HL-60 (cell line): ENCODE results near the gene GRK1.

Experiments
- CTCF ChIP-seq: IDR thresholded peaks from one replicate; pipeline ENCODE4 v1.5.1; 2011; ENCODE audit warnings: low read length, control low read depth, inconsistent platforms; ENCODE audit not compliant: insufficient read depth
- GABPA ChIP-seq: IDR thresholded peaks from 2 replicates; pipeline ENCODE4 v1.6.1; 2012; ENCODE audit warnings: low read depth
- POLR2AphosphoS5 ChIP-seq: IDR thresholded peaks from 2 replicates; pipeline ENCODE4 v1.6.1; 2012; ENCODE audit warnings: low read depth
- REST ChIP-seq: IDR thresholded peaks from 2 replicates; pipeline ENCODE4 v1.6.1; 2012; ENCODE audit warnings: low read depth; ENCODE audit not compliant: insufficient replicate concordance
- SPI1 ChIP-seq: IDR thresholded peaks from 2 replicates; pipeline ENCODE4 v1.6.1; 2012; ENCODE audit warnings: low read depth, mild to moderate bottlenecking, borderline replicate concordance

GRCh38 chr13:113646376-113646775 lies 20.6 kb upstream of the GRK1 start:
- TF ChIP-seq CTCF (no peak), GABPA (no peak), POLR2AphosphoS5 (no peak; the same call in 1 of the 2 replicates), REST (no peak), SPI1 (no peak)
